SK-N-SH (cell line): ENCODE measurements around the gene DPF1. TPM values are rescaled to one million over a fixed set of nuclear protein-coding genes. Genes with fewer than 3 reads are reported as not detected.

Experiments used
- CTCF ChIA-PET: fragments of 300-600, 350-600 bp; formaldehyde crosslinking; extraction: SDS; loops from one replicate; lab custom pipeline; 2021; lab: Yijun Ruan, JAX
- POLR2A ChIA-PET: fragments of 350-600 bp; sonication (Branson Sonifier 250); formaldehyde crosslinking; extraction: SDS; loops from one replicate; lab custom pipeline; 2020; ENCODE audit warnings: antibody characterized with exemption, inconsistent platforms; lab: Yijun Ruan, JAX
- DNase-seq: peaks from one replicate; pipeline ENCODE4 v3.0.0; 2012
- H2AFZ ChIP-seq: fragments of 200-600 bp; sonication (generic); 2 replicates; pipeline ENCODE4 v1.8.1; 2016; ENCODE audit warnings: antibody characterized with exemption, mild to moderate bottlenecking, low read depth
- H3F3A ChIP-seq: fragments of 200-600 bp; sonication (generic); replicated peaks from 2 replicates; pipeline ENCODE3; 2016; ENCODE audit warnings: antibody characterized with exemption, mild to moderate bottlenecking; ENCODE audit not compliant: insufficient read depth
- H3K27ac ChIP-seq, 2 experiments: fragments of 200-500 bp in 1 of 2; fragments of 200-600 bp in 1 of 2; sonication (Bioruptor generic) in 1 of 2; sonication (generic), shearing (Covaris generic) in 1 of 2; 2 replicates each; pipeline versions ENCODE4 v1.5.1 to v1.6.1; 2014 to 2016; ENCODE audit warnings: low read depth in 2 of 2, inconsistent platforms in 1 of 2, low read length in 1 of 2, mild to moderate bottlenecking in 1 of 2, mixed read lengths in 1 of 2
- H3K27me3 ChIP-seq: fragments of 200-600 bp; sonication (generic), shearing (Covaris generic); 2 replicates; pipeline ENCODE4 v1.6.1; 2016; ENCODE audit warnings: mixed run types; ENCODE audit not compliant: insufficient read depth
- H3K36me3 ChIP-seq, 2 experiments: fragments of 200-500 bp in 1 of 2; fragments of 200-600 bp in 1 of 2; sonication (Bioruptor generic) in 1 of 2; sonication (generic) in 1 of 2; replicated peaks in 1 of 2; 2 replicates each; pipeline versions ENCODE3 to v1.5.1; 2014 to 2016; ENCODE audit warnings: low read length in 1 of 2, mild to moderate bottlenecking in 1 of 2; ENCODE audit not compliant: insufficient read depth in 2 of 2, control insufficient read depth in 1 of 2
- H3K4me1 ChIP-seq, 2 experiments: fragments of 200-500 bp in 1 of 2; fragments of 200-600 bp in 1 of 2; sonication (Bioruptor generic) in 1 of 2; sonication (generic), shearing (Covaris generic) in 1 of 2; 2 replicates each; pipeline versions ENCODE4 v1.5.1 to v1.6.1; 2014 to 2016; ENCODE audit warnings: low read depth in 1 of 2, low read length in 1 of 2, mixed run types in 1 of 2; ENCODE audit not compliant: insufficient read depth in 2 of 2, control insufficient read depth in 1 of 2
- H3K4me2 ChIP-seq: fragments of 200-600 bp; sonication (generic), shearing (Covaris generic); 2 replicates; pipeline ENCODE4 v1.6.1; 2017; ENCODE audit warnings: mixed run types
- H3K4me3 ChIP-seq, 2 experiments: fragments of 200-500 bp in 1 of 2; fragments of 200-600 bp in 1 of 2; sonication (Bioruptor generic) in 1 of 2; sonication (generic), shearing (Covaris generic) in 1 of 2; 2 replicates each; pipeline versions ENCODE4 v1.5.1 to v1.8.1; 2014 to 2016; ENCODE audit warnings: low read depth in 2 of 2, inconsistent platforms in 1 of 2, low read length in 1 of 2, mild to moderate bottlenecking in 1 of 2, mixed read lengths in 1 of 2, moderate library complexity in 1 of 2
- H3K79me2 ChIP-seq: fragments of 200-600 bp; sonication (generic); 2 replicates; pipeline ENCODE4 v1.8.1; 2017; ENCODE audit warnings: mild to moderate bottlenecking; ENCODE audit not compliant: insufficient read depth
- H3K9ac ChIP-seq: fragments of 200-600 bp; sonication (generic); 2 replicates; pipeline ENCODE4 v1.6.1; 2017; ENCODE audit warnings: mixed run types
- H3K9me2 ChIP-seq: fragments of 200-600 bp; sonication (generic); 2 replicates; pipeline ENCODE4 v1.6.1; 2017; ENCODE audit warnings: mixed run types
- H3K9me3 ChIP-seq: fragments of 200-600 bp; sonication (generic); 2 replicates; pipeline ENCODE4 v1.6.1; 2017; ENCODE audit warnings: mixed run types, mild to moderate bottlenecking, moderate library complexity
- H4K20me1 ChIP-seq: fragments of 200-600 bp; sonication (generic); 2 replicates; pipeline ENCODE4 v1.6.1; 2017; ENCODE audit warnings: mild to moderate bottlenecking, mixed run types; ENCODE audit not compliant: insufficient read depth
- CHD2 ChIP-seq: fragments of 150-350 bp; IDR thresholded peaks from 2 replicates; pipeline ENCODE4 v1.6.1; 2018; ENCODE audit warnings: low read length; ENCODE audit not compliant: partially characterized antibody
- ELF1 ChIP-seq: IDR thresholded peaks from 2 replicates; pipeline ENCODE4 v1.4.0; 2012
- EZH2phosphoT487 ChIP-seq: fragments of 200-600 bp; sonication (generic); IDR thresholded peaks from 2 replicates; pipeline ENCODE4 v1.6.1; 2017; ENCODE audit warnings: low read depth, mixed run types, mild to moderate bottlenecking, antibody characterized with exemption, moderate library complexity, borderline replicate concordance
- FOXM1 ChIP-seq: IDR thresholded peaks from 2 replicates; pipeline ENCODE4 v1.4.0; 2012; ENCODE audit warnings: low read depth, mild to moderate bottlenecking
- GATA2 ChIP-seq: sonication (generic); formaldehyde crosslinking; IDR thresholded peaks from 2 replicates; pipeline ENCODE4 v1.5.0; 2020; ENCODE audit warnings: mild to moderate bottlenecking, missing genetic modification reagents
- IRF3 ChIP-seq: fragments of 150-350 bp; IDR thresholded peaks from 2 replicates; pipeline ENCODE4 v1.6.1; 2016; ENCODE audit warnings: mild to moderate bottlenecking, low read depth, low read length
- MXI1 ChIP-seq: IDR thresholded peaks from 2 replicates; pipeline ENCODE4 v1.6.1; 2012; ENCODE audit warnings: mild to moderate bottlenecking, low read depth, low read length, improper control_type of control experiment
- NRF1 ChIP-seq: IDR thresholded peaks from 2 replicates; pipeline ENCODE4 v1.6.1; 2012; ENCODE audit warnings: low read depth, mild to moderate bottlenecking, low read length
- PBX3 ChIP-seq: IDR thresholded peaks from 2 replicates; pipeline ENCODE4; 2012
- POLR2AphosphoS5 ChIP-seq: IDR thresholded peaks from 2 replicates; pipeline ENCODE4 v1.6.1; 2012; ENCODE audit warnings: low read depth, low read length
- RAD21 ChIP-seq: IDR thresholded peaks from 2 replicates; pipeline ENCODE4 v1.6.1; 2012; ENCODE audit warnings: mild to moderate bottlenecking, low read length
- RCOR1 ChIP-seq: fragments of 150-350 bp; IDR thresholded peaks from 2 replicates; pipeline ENCODE4 v1.6.1; 2017; ENCODE audit warnings: antibody characterized with exemption, low read length
- SMC3 ChIP-seq: IDR thresholded peaks from 2 replicates; pipeline ENCODE4 v1.6.1; 2012; ENCODE audit warnings: low read depth, low read length, improper control_type of control experiment
- TAF1 ChIP-seq: IDR thresholded peaks from 2 replicates; pipeline ENCODE4 v1.6.1; 2012; ENCODE audit warnings: low read depth, mild to moderate bottlenecking, low read length, moderate library complexity, borderline replicate concordance
- USF1 ChIP-seq: IDR thresholded peaks from 2 replicates; pipeline ENCODE4 v1.4.0; 2012; ENCODE audit warnings: low read depth, borderline replicate concordance
- ZBTB33 ChIP-seq: IDR thresholded peaks from 2 replicates; pipeline ENCODE4 v1.4.0; 2012; ENCODE audit warnings: low read depth, borderline replicate concordance
- WGBS: methylation state at CpG from one replicate; pipeline ENCODE4 v1.1.6; 2017; ENCODE audit warnings: low lambda C conversion rate; 5-methylcytosine and 5-hydroxymethylcytosine counted together
- polyA plus RNA-seq, 3 experiments: library from polyadenylated mRNA; depleted of rRNA; stranded (reverse); fragments of >200 nt; gene quantifications; 2 replicates each; pipeline ENCODE4 v1.2.3, GENCODE V29; 2012

Gene DPF1
- polyA plus RNA-seq, 1 of the 3 experiments (the other 2 are of a cell fraction) = 4.8 TPM

GRCh38 chr19:38209671-38210457 is 14.2 kb downstream of the DPF1 start:
- Histone ChIP-seq H2AFZ (no peak overlapping the region), H3K4me2 (no peak overlapping the region), H3K79me2 (no peaks in the 10 kb centered on the region), H3K4me3 (peak overlapping the region in 1 of 2 experiments; percentile 27; a peak in 1 of 4 replicates), H3K9ac (no peak overlapping the region), H3K27me3 (no peaks in the 10 kb centered on the region), H3F3A (peaks cover 5% of the 10 kb centered on the region), H3K27ac (peak overlapping the region in 1 of 2 experiments; percentile 69; a peak in 1 of 4 replicates), H3K36me3 (peaks cover 1 to 9% of the 10 kb centered on the region in 2 experiments), H3K4me1 (peaks cover 4 to 22% of the 10 kb centered on the region in 2 experiments; a peak in 1 of 4 replicates), H3K9me2 (no peaks in the 10 kb centered on the region), H3K9me3 (no peaks in the 10 kb centered on the region), H4K20me1 (no peaks in the 10 kb centered on the region)
- CTCF ChIA-PET = interaction anchor here (1.0 to 2.3 kb wide), 4 partner anchors 9 to 307 kb away, joined by 3 to 13 read pairs (median 4); no protein-coding TSS in a partner anchor
- peak; percentile 79 for DNase-seq
- TF ChIP-seq ELF1 (no peak), MXI1 (no peak; the same call in 1 of the 2 replicates), EZH2phosphoT487 (no peak), PBX3 (no peak), NRF1 (no peak), USF1 (no peak), ZBTB33 (no peak), RCOR1 (no peak), SMC3 (no peak), FOXM1 (no peak), IRF3 (no peak), CHD2 (no peak), RAD21 (no peak), GATA2 (CRISPR knock-in tag) (no peak), POLR2AphosphoS5 (no peak), TAF1 (no peak)
- POLR2A ChIA-PET = interaction anchor here (1.8 kb wide), 1 partner anchor 206 kb away, joined by 6 read pairs; no protein-coding TSS in a partner anchor
- 38% methylated on average over 28 of the region's 30 CpGs for WGBS
